ENCODE measurements around the gene C1QTNF6. TPM values are rescaled to one million over a fixed set of nuclear protein-coding genes. Genes with fewer than 3 reads are reported as not detected.

C1QTNF6 gene
- polyA plus RNA-seq, 1 donor from 2014 or later, result 5.3 TPM

DNA sequence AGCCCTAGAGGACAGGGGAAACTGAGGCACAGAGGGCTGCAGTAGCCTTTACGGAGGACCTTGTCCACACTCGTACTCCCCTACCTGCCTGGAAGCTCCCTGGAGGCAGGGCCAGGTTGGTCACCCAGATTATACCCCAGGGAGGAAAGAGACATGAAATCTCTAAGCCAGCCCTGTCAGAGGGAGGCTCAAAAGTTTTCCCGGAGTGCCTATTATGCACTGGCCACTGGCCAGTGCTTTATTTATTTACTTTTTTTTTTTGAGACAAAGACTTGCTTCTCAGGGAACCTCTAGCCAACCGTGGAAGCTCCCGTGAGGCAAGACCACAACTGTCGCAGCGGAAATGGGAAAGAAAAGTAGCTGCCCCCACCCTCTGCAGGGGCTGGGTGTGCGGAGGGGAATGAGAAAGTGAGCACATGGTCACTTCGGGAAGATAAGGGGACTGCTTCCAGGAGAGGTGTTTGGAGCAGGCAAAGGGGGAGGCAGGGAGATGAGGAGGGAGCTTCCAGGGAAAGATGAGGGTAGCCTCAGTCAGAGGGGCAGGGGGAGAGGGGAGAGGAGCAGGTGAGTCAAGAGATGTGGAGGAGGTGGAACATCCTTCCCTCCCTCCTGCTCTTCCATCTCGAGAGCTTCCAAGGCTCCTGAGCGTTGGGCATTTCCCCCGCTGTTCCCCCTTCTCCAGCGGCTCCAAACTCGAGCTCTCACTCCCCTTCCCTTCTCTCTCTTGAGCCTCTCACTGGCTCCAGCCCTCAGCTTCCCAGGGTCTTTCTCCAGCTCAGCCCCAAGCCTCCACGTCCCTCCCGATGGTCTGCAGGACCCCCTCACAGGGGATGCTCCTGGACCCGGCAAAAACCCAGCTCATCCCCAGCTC lies 42.6 kb downstream of the C1QTNF6 start:
- no peak overlapping the region for H2AFZ ChIP-seq (ENCODE audit: low read depth, low read length)

DNA sequence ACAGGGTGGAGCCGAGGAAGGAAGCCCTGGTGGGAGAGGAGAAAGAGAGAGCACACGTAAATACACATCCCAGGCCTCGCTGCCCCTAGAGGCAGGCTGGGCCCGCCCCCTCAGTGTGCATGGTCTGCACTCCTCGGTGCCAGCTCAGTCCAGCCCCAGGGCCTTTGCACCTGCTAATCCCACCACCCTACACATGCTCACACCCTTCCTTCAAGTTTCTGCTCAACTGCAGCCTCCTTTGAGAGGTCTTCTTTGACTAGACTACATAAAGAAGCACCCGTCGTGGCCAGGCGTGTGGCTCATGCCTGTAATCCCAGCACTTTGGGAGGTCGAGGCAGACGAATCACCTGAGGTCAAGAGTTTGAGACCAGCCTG lies 43.9 kb downstream of the C1QTNF6 start:
- Histone ChIP-seq H4K20me1 (ENCODE audit: insufficient read depth) (no peaks in the 10 kb centered on the region), H3K27ac (ENCODE audit: low read length) (no peak overlapping the region), H3K9ac (ENCODE audit: low read length) (no peak overlapping the region), H3K79me2 (replicated peaks; ENCODE audit: insufficient read depth, low read length) (no peaks in the 10 kb centered on the region), H3K36me3 (ENCODE audit: insufficient read depth, low read length) (no peaks in the 10 kb centered on the region), H3K27me3 (ENCODE audit: insufficient read depth, low read depth, low read length) (no peaks in the 10 kb centered on the region), H3K9me3 (ENCODE audit: low read length) (no peaks in the 10 kb centered on the region), H3F3A (ENCODE audit: insufficient read depth, low read length, poor library complexity, severe bottlenecking) (no peaks in the 10 kb centered on the region), H3K9me2 (ENCODE audit: insufficient read depth, low read length) (no peaks in the 10 kb centered on the region), H3K4me3 (ENCODE audit: low read length) (no peak overlapping the region), H3K4me2 (ENCODE audit: low read length) (no peak overlapping the region), H2AFZ (ENCODE audit: low read depth, low read length) (no peak overlapping the region)
- TF ChIP-seq EP300 (conservative IDR thresholded peaks at IDR 0.05; ENCODE audit: poor library complexity, severe bottlenecking) (no peak), POLR2AphosphoS5 (IDR thresholded peaks at IDR 0.05) (no peak), EZH2 (IDR thresholded peaks at IDR 0.05; ENCODE audit: borderline replicate concordance, insufficient read depth, low read length, poor library complexity, severe bottlenecking) (no peak), RAD21 (conservative IDR thresholded peaks at IDR 0.05) (no peak), TAF1 (IDR thresholded peaks at IDR 0.05; ENCODE audit: low read depth) (no peak)
- TF ChIP-seq, protein P1, sequence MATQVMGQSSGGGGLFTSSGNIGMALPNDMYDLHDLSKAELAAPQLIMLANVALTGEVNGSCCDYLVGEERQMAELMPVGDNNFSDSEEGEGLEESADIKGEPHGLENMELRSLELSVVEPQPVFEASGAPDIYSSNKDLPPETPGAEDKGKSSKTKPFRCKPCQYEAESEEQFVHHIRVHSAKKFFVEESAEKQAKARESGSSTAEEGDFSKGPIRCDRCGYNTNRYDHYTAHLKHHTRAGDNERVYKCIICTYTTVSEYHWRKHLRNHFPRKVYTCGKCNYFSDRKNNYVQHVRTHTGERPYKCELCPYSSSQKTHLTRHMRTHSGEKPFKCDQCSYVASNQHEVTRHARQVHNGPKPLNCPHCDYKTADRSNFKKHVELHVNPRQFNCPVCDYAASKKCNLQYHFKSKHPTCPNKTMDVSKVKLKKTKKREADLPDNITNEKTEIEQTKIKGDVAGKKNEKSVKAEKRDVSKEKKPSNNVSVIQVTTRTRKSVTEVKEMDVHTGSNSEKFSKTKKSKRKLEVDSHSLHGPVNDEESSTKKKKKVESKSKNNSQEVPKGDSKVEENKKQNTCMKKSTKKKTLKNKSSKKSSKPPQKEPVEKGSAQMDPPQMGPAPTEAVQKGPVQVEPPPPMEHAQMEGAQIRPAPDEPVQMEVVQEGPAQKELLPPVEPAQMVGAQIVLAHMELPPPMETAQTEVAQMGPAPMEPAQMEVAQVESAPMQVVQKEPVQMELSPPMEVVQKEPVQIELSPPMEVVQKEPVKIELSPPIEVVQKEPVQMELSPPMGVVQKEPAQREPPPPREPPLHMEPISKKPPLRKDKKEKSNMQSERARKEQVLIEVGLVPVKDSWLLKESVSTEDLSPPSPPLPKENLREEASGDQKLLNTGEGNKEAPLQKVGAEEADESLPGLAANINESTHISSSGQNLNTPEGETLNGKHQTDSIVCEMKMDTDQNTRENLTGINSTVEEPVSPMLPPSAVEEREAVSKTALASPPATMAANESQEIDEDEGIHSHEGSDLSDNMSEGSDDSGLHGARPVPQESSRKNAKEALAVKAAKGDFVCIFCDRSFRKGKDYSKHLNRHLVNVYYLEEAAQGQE (IDR thresholded peaks at IDR 0.05; ENCODE audit: borderline replicate concordance), result no peak
- TF ChIP-seq, protein P2, sequence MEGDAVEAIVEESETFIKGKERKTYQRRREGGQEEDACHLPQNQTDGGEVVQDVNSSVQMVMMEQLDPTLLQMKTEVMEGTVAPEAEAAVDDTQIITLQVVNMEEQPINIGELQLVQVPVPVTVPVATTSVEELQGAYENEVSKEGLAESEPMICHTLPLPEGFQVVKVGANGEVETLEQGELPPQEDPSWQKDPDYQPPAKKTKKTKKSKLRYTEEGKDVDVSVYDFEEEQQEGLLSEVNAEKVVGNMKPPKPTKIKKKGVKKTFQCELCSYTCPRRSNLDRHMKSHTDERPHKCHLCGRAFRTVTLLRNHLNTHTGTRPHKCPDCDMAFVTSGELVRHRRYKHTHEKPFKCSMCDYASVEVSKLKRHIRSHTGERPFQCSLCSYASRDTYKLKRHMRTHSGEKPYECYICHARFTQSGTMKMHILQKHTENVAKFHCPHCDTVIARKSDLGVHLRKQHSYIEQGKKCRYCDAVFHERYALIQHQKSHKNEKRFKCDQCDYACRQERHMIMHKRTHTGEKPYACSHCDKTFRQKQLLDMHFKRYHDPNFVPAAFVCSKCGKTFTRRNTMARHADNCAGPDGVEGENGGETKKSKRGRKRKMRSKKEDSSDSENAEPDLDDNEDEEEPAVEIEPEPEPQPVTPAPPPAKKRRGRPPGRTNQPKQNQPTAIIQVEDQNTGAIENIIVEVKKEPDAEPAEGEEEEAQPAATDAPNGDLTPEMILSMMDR (IDR thresholded peaks at IDR 0.05; ENCODE audit: poor library complexity, severe bottlenecking), result no peak

More for the DNA sequence above, 42.6 kb downstream of the C1QTNF6 start:
- no peak for TF ChIP-seq SMC3 (conservative IDR thresholded peaks at IDR 0.05; ENCODE audit: poor library complexity)
- TF ChIP-seq, protein P1 (IDR thresholded peaks at IDR 0.05; ENCODE audit: borderline replicate concordance), result no peak
- TF ChIP-seq, protein P2 (IDR thresholded peaks at IDR 0.05; ENCODE audit: poor library complexity, severe bottlenecking), result no peak
- no peak for TF ChIP-seq EP300 (conservative IDR thresholded peaks at IDR 0.05; ENCODE audit: poor library complexity, severe bottlenecking)
- no peak for TF ChIP-seq EZH2 (IDR thresholded peaks at IDR 0.05; ENCODE audit: borderline replicate concordance, insufficient read depth, low read length, poor library complexity, severe bottlenecking)
- no peak for TF ChIP-seq RAD21 (conservative IDR thresholded peaks at IDR 0.05)
- no peak for TF ChIP-seq POLR2AphosphoS5 (IDR thresholded peaks at IDR 0.05)
- no peak for TF ChIP-seq TAF1 (IDR thresholded peaks at IDR 0.05; ENCODE audit: low read depth)
- no peak for TF ChIP-seq MXI1 (conservative IDR thresholded peaks at IDR 0.05; ENCODE audit: poor library complexity, severe bottlenecking)
- Histone ChIP-seq H3K36me3 (ENCODE audit: insufficient read depth, low read length) (no peaks in the 10 kb centered on the region), H3K9me3 (ENCODE audit: low read length) (no peaks in the 10 kb centered on the region), H3K9ac (ENCODE audit: low read length) (no peak overlapping the region), H3K27ac (ENCODE audit: low read length) (no peak overlapping the region), H3K79me2 (replicated peaks; ENCODE audit: insufficient read depth, low read length) (no peaks in the 10 kb centered on the region), H3F3A (ENCODE audit: insufficient read depth, low read length, poor library complexity, severe bottlenecking) (no peaks in the 10 kb centered on the region), H4K20me1 (ENCODE audit: insufficient read depth) (no peaks in the 10 kb centered on the region), H3K9me2 (ENCODE audit: insufficient read depth, low read length) (no peaks in the 10 kb centered on the region), H3K27me3 (ENCODE audit: insufficient read depth, low read depth, low read length) (no peaks in the 10 kb centered on the region), H3K4me3 (ENCODE audit: low read length) (no peak overlapping the region), H3K4me2 (ENCODE audit: low read length) (no peak overlapping the region)

Measured in neural cell (in vitro differentiated cells).